HepG2 (cell line): Measurements from ENCODE around the gene IGFBP6. TPM values are rescaled to one million over a fixed set of nuclear protein-coding genes. Genes with fewer than 3 reads are reported as not detected.
A peak's percentile ranks its signal among the peaks of the same experiment; 100 is the strongest.

Experiments
- DMAP1 ChIP-seq: IDR thresholded peaks from 2 replicates; pipeline ENCODE4 v1.6.1; 2016
- FOXA3 ChIP-seq: IDR thresholded peaks from 2 replicates; pipeline ENCODE4 v1.6.1; 2016; ENCODE audit warnings: missing genetic modification reagents, missing compliant biosample characterization
- FOXC1 ChIP-seq: sonication (generic); formaldehyde crosslinking; IDR thresholded peaks from 2 replicates; pipeline ENCODE4 v1.8.0; 2022; ENCODE audit warnings: mild to moderate bottlenecking, missing genetic modification reagents, borderline replicate concordance
- IRF2 ChIP-seq: IDR thresholded peaks from 2 replicates; pipeline ENCODE4 v1.6.1; 2018; ENCODE audit warnings: missing genetic modification reagents, missing compliant biosample characterization
- JDP2 ChIP-seq: sonication (generic); formaldehyde crosslinking; IDR thresholded peaks from 2 replicates; pipeline ENCODE4 v1.8.1; 2022; ENCODE audit warnings: missing genetic modification reagents, borderline replicate concordance
- KAT8 ChIP-seq: IDR thresholded peaks from 2 replicates; pipeline ENCODE4 v1.6.1; 2016; ENCODE audit warnings: missing genetic modification reagents, missing compliant biosample characterization
- MEIS2 ChIP-seq: sonication (generic); formaldehyde crosslinking; IDR thresholded peaks from 2 replicates; pipeline ENCODE4 v1.9.0; 2021; ENCODE audit warnings: mild to moderate bottlenecking, missing genetic modification reagents
- MTF2 ChIP-seq: sonication (generic); formaldehyde crosslinking; IDR thresholded peaks from 2 replicates; pipeline ENCODE4 v1.5.0; 2020; ENCODE audit warnings: missing genetic modification reagents, borderline replicate concordance
- NRL ChIP-seq: sonication (generic); formaldehyde crosslinking; IDR thresholded peaks from 2 replicates; pipeline ENCODE4 v1.5.0; 2020; ENCODE audit warnings: missing genetic modification reagents, mild to moderate bottlenecking, moderate library complexity, borderline replicate concordance
- SETDB1 ChIP-seq: sonication (generic); formaldehyde crosslinking; IDR thresholded peaks from 2 replicates; pipeline ENCODE4 v1.5.1; 2020; ENCODE audit warnings: missing genetic modification reagents, mild to moderate bottlenecking, borderline replicate concordance
- SRSF1 ChIP-seq: fragments of 200-400 bp; formaldehyde crosslinking; optimal IDR thresholded peaks from 2 replicates; pipeline ENCODE3; 2017; ENCODE audit warnings: mild to moderate bottlenecking, low read depth, low read length, moderate library complexity
- TEAD3 ChIP-seq: optimal IDR thresholded peaks from 2 replicates; pipeline ENCODE3; 2016; ENCODE audit warnings: borderline replicate concordance
- ZFX ChIP-seq: sonication (generic); formaldehyde crosslinking; IDR thresholded peaks from 2 replicates; pipeline ENCODE4 v1.4.0; 2020; ENCODE audit warnings: mild to moderate bottlenecking, low read depth, missing genetic modification reagents, moderate library complexity
- ZFY ChIP-seq: sonication (generic); formaldehyde crosslinking; IDR thresholded peaks from 2 replicates; pipeline ENCODE4 v1.4.0; 2020; ENCODE audit warnings: missing genetic modification reagents
- ZNF768 ChIP-seq: sonication (generic); formaldehyde crosslinking; IDR thresholded peaks from 2 replicates; pipeline ENCODE4 v1.4.0; 2020; ENCODE audit warnings: missing genetic modification reagents
- ZSCAN9 ChIP-seq: IDR thresholded peaks from 2 replicates; pipeline ENCODE4 v1.6.1; 2016; ENCODE audit warnings: borderline replicate concordance
- polyA plus RNA-seq, 8 experiments: library from polyadenylated mRNA; depleted of rRNA in 3 of 8; stranded (reverse) in 7 of 8; unstranded in 1 of 8; fragments of >200 nt; fragmentation: Illumina TruSeq in 4 of 8; extraction: Trizol in 4 of 8; gene quantifications; 2 replicates each; pipeline versions ENCODE4 v1.2.1 to v1.2.3, GENCODE V29; 2011 to 2016; ENCODE audit warnings: low read depth in 4 of 8, missing spikeins in 1 of 8, mixed read lengths in 1 of 8; ENCODE audit not compliant: insufficient read depth in 1 of 8
- total RNA-seq, 5 experiments: library from RNA; depleted of rRNA; stranded (reverse); fragments of >200 nt; fragmentation: Illumina TruSeq; extraction: Trizol; gene quantifications; 2 replicates each; pipeline ENCODE4 v1.2.3, GENCODE V29; 2016; ENCODE audit warnings: low read depth in 1 of 5
- TF ChIP-seq, protein P1 (sequence below): sonication (generic); formaldehyde crosslinking; IDR thresholded peaks from 2 replicates; pipeline ENCODE4 v1.5.1; 2020; ENCODE audit warnings: mild to moderate bottlenecking, moderate library complexity, missing genetic modification reagents
- TF ChIP-seq, protein P2 (sequence below): sonication (generic); formaldehyde crosslinking; IDR thresholded peaks from 2 replicates; pipeline ENCODE4 v1.9.0; 2022; ENCODE audit warnings: low read depth, missing genetic modification reagents
- TF ChIP-seq, protein P3 (sequence below), 2 experiments: sonication (generic) in 1 of 2; formaldehyde crosslinking in 1 of 2; IDR thresholded peaks; 2 replicates each; pipeline versions ENCODE4 v1.4.0 to v1.6.1; 2018 to 2020; ENCODE audit warnings: missing genetic modification reagents in 2 of 2, borderline replicate concordance in 1 of 2, low read depth in 1 of 2, mild to moderate bottlenecking in 1 of 2, missing biosample characterization in 1 of 2
- TF ChIP-seq, protein P4 (sequence below): sonication (generic); formaldehyde crosslinking; IDR thresholded peaks from 2 replicates; pipeline ENCODE4 v1.8.0; 2022; ENCODE audit warnings: mild to moderate bottlenecking, missing genetic modification reagents, moderate library complexity

Gene IGFBP6
- total and polyA plus RNA-seq, 2 of the 13 experiments (the other 11 are each of a cell fraction or from before 2014, with no cell fraction given) = 3.9 to 25.2 TPM

DNA sequence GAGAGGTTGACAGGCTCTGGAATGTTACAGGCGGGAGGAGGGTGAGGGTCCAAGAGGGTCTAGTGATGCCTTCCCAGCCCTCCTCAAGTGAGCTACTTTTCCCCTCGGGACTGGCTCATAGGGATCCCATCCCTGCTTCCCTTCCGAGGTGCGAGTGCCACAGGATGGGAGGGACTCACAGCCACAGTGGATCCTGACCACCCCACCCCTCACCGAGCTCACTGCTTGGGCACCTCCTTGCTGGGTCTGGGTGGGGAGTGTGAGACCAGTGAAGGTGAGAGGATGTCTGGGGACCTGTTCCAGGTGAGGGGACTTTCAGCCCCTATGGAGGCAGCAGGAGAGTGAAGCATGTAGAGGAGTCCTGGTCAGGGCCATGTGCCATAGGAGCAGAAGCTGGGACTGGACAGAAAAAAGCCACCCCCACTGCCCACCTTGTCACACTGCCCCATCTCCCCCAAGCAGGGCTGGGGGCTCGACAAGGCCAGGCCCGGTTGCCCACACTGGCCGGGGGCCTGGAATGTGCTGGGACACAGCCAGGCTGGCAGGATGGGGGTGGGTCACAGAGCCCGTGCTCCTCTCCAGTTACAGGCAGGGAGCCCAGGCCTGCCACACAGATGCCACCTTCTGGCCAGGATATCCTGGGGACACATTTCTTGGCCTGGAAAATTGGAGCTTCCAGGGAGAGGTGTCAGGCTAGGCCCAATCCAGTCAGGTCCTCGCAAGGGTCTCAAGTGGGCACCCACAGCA lies 49.3 kb upstream of the IGFBP6 start (continued):
- TF ChIP-seq, protein P1, sequence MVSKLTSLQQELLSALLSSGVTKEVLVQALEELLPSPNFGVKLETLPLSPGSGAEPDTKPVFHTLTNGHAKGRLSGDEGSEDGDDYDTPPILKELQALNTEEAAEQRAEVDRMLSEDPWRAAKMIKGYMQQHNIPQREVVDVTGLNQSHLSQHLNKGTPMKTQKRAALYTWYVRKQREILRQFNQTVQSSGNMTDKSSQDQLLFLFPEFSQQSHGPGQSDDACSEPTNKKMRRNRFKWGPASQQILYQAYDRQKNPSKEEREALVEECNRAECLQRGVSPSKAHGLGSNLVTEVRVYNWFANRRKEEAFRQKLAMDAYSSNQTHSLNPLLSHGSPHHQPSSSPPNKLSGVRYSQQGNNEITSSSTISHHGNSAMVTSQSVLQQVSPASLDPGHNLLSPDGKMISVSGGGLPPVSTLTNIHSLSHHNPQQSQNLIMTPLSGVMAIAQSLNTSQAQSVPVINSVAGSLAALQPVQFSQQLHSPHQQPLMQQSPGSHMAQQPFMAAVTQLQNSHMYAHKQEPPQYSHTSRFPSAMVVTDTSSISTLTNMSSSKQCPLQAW (CRISPR knock-in tag) = 0 out of 2 replicates have a peak, but pooled peaks have one; percentile 16
- TF ChIP-seq NRL (no peak), FOXA3 (CRISPR knock-in tag) (peak; percentile 11; the same call in 1 of the 2 replicates), MTF2 (CRISPR knock-in tag) (0 out of 2 replicates have a peak, but pooled peaks have one; percentile 31), SRSF1 (peak; percentile 27), SETDB1 (CRISPR knock-in tag) (no peak), IRF2 (peak; percentile 18; the same call in 1 of the 2 replicates), JDP2 (no peak), MEIS2 (CRISPR knock-in tag) (peak; percentile 15; the same call in 1 of the 2 replicates), DMAP1 (CRISPR knock-in tag) (peak; percentile 43; the same call in 1 of the 2 replicates), ZFY (CRISPR knock-in tag) (peak; percentile 70), FOXC1 (0 out of 2 replicates have a peak, but pooled peaks have one; percentile 9), ZSCAN9 (CRISPR knock-in tag) (0 out of 2 replicates have a peak, but pooled peaks have one; percentile 45), ZFX (CRISPR knock-in tag) (peak; percentile 94), KAT8 (CRISPR knock-in tag) (0 out of 2 replicates have a peak, but pooled peaks have one; percentile 32), TEAD3 (peak; percentile 75), ZNF768 (peak; percentile 22; the same call in 1 of the 2 replicates)
- TF ChIP-seq, protein P2, sequence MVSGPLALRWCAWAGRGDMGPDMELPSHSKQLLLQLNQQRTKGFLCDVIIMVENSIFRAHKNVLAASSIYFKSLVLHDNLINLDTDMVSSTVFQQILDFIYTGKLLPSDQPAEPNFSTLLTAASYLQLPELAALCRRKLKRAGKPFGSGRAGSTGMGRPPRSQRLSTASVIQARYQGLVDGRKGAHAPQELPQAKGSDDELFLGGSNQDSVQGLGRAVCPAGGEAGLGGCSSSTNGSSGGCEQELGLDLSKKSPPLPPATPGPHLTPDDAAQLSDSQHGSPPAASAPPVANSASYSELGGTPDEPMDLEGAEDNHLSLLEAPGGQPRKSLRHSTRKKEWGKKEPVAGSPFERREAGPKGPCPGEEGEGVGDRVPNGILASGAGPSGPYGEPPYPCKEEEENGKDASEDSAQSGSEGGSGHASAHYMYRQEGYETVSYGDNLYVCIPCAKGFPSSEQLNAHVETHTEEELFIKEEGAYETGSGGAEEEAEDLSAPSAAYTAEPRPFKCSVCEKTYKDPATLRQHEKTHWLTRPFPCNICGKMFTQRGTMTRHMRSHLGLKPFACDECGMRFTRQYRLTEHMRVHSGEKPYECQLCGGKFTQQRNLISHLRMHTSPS (CRISPR knock-in tag) = peak; percentile 97
- TF ChIP-seq, protein P3, sequence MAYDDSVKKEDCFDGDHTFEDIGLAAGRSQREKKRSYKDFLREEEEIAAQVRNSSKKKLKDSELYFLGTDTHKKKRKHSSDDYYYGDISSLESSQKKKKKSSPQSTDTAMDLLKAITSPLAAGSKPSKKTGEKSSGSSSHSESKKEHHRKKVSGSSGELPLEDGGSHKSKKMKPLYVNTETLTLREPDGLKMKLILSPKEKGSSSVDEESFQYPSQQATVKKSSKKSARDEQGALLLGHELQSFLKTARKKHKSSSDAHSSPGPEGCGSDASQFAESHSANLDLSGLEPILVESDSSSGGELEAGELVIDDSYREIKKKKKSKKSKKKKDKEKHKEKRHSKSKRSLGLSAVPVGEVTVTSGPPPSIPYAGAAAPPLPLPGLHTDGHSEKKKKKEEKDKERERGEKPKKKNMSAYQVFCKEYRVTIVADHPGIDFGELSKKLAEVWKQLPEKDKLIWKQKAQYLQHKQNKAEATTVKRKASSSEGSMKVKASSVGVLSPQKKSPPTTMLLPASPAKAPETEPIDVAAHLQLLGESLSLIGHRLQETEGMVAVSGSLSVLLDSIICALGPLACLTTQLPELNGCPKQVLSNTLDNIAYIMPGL (CRISPR knock-in tag; IDR thresholded peaks at IDR 0.05; ENCODE audit: borderline replicate concordance in 1 of 2, low read depth in 1 of 2) = peak; percentile 46 to 55; a peak in 2 of 4 replicates
- TF ChIP-seq, protein P4, sequence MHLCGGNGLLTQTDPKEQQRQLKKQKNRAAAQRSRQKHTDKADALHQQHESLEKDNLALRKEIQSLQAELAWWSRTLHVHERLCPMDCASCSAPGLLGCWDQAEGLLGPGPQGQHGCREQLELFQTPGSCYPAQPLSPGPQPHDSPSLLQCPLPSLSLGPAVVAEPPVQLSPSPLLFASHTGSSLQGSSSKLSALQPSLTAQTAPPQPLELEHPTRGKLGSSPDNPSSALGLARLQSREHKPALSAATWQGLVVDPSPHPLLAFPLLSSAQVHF = no peak
